Measurements from ENCODE around the gene CBX5.

GRCh38 chr12:54222609-54223008, 57.3 kb downstream of the CBX5 start:
- TF ChIP-seq CTCF (IDR thresholded peaks at IDR 0.05): no peak
- no peak for TF ChIP-seq POLR2A (IDR thresholded peaks at IDR 0.05)

All from lower leg skin (tissue), 3 donors.